CD4-positive, CD25-positive, alpha-beta regulatory T cell (primary cell): ENCODE data around the gene RNF17. TPM values are rescaled to one million over a fixed set of nuclear protein-coding genes. Genes with fewer than 3 reads are reported as not detected.
"Not testable (repeated sequence)": the region's sequence is repeated elsewhere in the genome, so short reads cannot be mapped to it uniquely, and the experiment has no call there.

Source experiments
- ATAC-seq, 2 donors: fragments of 150-1000 bp; cut with Tn5 transposase; one replicate each; pipeline ENCODE4 v1.10.0; 2021; ENCODE audit warnings: low read depth in 2 of 2, moderate number of reproducible peaks in 2 of 2, moderate library complexity in 1 of 2
- DNase-seq, 3 donors: peaks; one replicate each; pipeline versions ENCODE4 v3.0.0 to v3.0.0-alpha.2; 2012 to 2022; ENCODE audit warnings: mixed read lengths in 1 of 3
- H3K27ac ChIP-seq: one replicate; pipeline ENCODE4 v1.7.0; 2013; ENCODE audit warnings: mild to moderate bottlenecking, low read length; ENCODE audit not compliant: insufficient read depth, poor library complexity, severe bottlenecking
- H3K27me3 ChIP-seq: one replicate; pipeline ENCODE4 v1.7.0; 2013; ENCODE audit warnings: low read length; ENCODE audit not compliant: control insufficient read depth, insufficient read depth
- H3K36me3 ChIP-seq: one replicate; pipeline ENCODE4 v1.7.0; 2013; ENCODE audit warnings: mild to moderate bottlenecking, low read length, moderate library complexity; ENCODE audit not compliant: control insufficient read depth, insufficient read depth
- H3K4me1 ChIP-seq: 2 replicates; pipeline ENCODE4 v1.7.0; 2013; ENCODE audit warnings: mild to moderate bottlenecking, low read length; ENCODE audit not compliant: insufficient read depth, control insufficient read depth, poor library complexity, severe bottlenecking
- H3K4me3 ChIP-seq: one replicate; pipeline ENCODE4 v1.7.0; 2013; ENCODE audit warnings: low read depth, mild to moderate bottlenecking, low read length, moderate library complexity
- H3K9me3 ChIP-seq, 2 experiments: 1 replicate in 1 of 2; 2 replicates in 1 of 2; pipeline ENCODE4 v1.7.0; 2013; ENCODE audit warnings: low read length in 2 of 2, mild to moderate bottlenecking in 1 of 2, moderate library complexity in 1 of 2; ENCODE audit not compliant: control insufficient read depth in 2 of 2
- H3K27ac Mint-ChIP-seq, 3 donors: one replicate each; pipeline ENCODE4 v1.8.0; 2020 to 2022; ENCODE audit warnings: mild to moderate bottlenecking in 3 of 3, mixed read lengths in 3 of 3, moderate library complexity in 2 of 3
- H3K27me3 Mint-ChIP-seq: one replicate; pipeline ENCODE4 v1.8.0; 2022; ENCODE audit warnings: mild to moderate bottlenecking, mixed read lengths
- H3K36me3 Mint-ChIP-seq: one replicate; pipeline ENCODE4 v1.8.0; 2020; ENCODE audit warnings: mixed read lengths
- H3K4me1 Mint-ChIP-seq, 4 donors: one replicate each; pipeline ENCODE4 v1.8.0; 2020 to 2022; ENCODE audit warnings: mixed read lengths in 4 of 4, mild to moderate bottlenecking in 1 of 4
- H3K4me3 Mint-ChIP-seq, 4 donors: one replicate each; pipeline ENCODE4 v1.8.0; 2020 to 2022; ENCODE audit warnings: mild to moderate bottlenecking in 4 of 4, mixed read lengths in 4 of 4, moderate library complexity in 3 of 4
- H3K9me3 Mint-ChIP-seq, 7 donors: one replicate each; pipeline ENCODE4 v1.8.0; 2020 to 2022; ENCODE audit warnings: mixed read lengths in 7 of 7, mild to moderate bottlenecking in 3 of 7, moderate library complexity in 2 of 7
- polyA plus RNA-seq, 4 donors: library from polyadenylated mRNA; unstranded; fragments of 300-500 nt; fragmentation: Illumina TruSeq; gene quantifications; one replicate each; pipeline ENCODE4 v1.2.3, GENCODE V29; 2021
- total RNA-seq: library from RNA; stranded (reverse); gene quantifications from one replicate; pipeline ENCODE4 v1.2.3, GENCODE V29; 2022

The RNF17 gene
- total and polyA plus RNA-seq, 5 donors from 2014 or later, result 0.14 to 0.44 (median 0.28) TPM; not detected in 2

DNA sequence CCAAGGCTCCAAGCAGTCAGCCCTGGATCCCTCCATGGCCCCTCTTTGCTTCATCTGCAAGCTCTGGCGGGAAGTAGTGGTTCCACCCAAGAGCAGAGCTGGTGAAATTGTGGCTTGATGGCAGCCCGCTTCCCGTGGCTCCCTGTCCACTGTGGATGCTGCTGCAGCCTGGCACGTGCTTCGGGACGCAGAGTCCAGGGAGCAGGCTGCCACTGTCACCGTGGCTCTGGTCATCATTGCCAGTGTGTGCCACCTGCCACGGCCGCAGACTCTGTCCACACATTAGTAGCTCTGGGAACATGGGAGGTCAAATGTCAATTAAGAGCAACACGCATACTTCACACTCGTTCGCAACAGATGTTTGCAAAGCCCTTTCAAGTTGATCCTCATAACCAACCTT is 40.8 kb upstream of the RNF17 start:
- Mint-ChIP-seq H3K27ac (no peak overlapping the region), H3K27me3 (peaks cover 12% of the 10 kb centered on the region), H3K36me3 (no peaks in the 10 kb centered on the region), H3K4me3 (no peak overlapping the region), H3K4me1 (peaks cover 0 to 4% (median 0%) of the 10 kb centered on the region in 4 donors), H3K9me3 (peaks cover 0 to 2% (median 0%) of the 10 kb centered on the region in 7 donors)
- Histone ChIP-seq H3K9me3 (no peaks in the 10 kb centered on the region), H3K4me1 (peaks cover 4% of the 10 kb centered on the region), H3K4me3 (no peak overlapping the region), H3K36me3 (no peaks in the 10 kb centered on the region), H3K27ac (no peak overlapping the region), H3K27me3 (no peaks in the 10 kb centered on the region)
- ATAC-seq (no peak), DNase-seq (no peak)

DNA sequence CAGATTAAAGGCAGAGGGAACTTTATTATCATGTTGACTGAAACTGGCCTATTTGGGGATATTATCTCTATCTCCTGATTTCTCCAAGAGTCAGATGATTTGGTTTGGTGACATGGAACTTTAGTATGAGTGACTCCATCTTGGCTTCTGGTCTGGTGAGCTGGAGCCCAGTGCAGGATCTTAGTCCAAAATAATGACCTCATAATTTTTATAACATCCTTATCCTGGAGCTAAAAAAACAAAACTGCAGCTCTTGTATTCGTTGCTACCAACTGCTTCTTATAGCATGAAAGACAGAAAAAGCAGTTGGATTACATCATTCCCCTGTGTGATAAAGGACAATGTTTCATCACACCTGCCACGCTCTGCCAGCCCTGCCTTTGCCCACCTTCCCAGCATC is 39.3 kb upstream of the RNF17 start:
- H3K4me3 Mint-ChIP-seq, result no peak overlapping the region
- no peak for DNase-seq
- H3K27ac ChIP-seq, result no peak overlapping the region
- H3K27ac Mint-ChIP-seq, result peak overlapping the region in 1 of 3 donors; percentile 23
- no peaks in the 10 kb centered on the region for H3K36me3 Mint-ChIP-seq
- H3K4me1 ChIP-seq, result peaks cover 4% of the 10 kb centered on the region
- H3K27me3 ChIP-seq, result no peaks in the 10 kb centered on the region
- H3K27me3 Mint-ChIP-seq, result peaks cover 12% of the 10 kb centered on the region
- no peak overlapping the region for H3K4me3 ChIP-seq
- no peaks in the 10 kb centered on the region for H3K36me3 ChIP-seq
- no peaks in the 10 kb centered on the region for H3K9me3 ChIP-seq
- ATAC-seq, result no peak
- H3K9me3 Mint-ChIP-seq, result no peaks in the 10 kb centered on the region
- H3K4me1 Mint-ChIP-seq, result peaks cover 0 to 4% (median 0%) of the 10 kb centered on the region in 4 donors

DNA sequence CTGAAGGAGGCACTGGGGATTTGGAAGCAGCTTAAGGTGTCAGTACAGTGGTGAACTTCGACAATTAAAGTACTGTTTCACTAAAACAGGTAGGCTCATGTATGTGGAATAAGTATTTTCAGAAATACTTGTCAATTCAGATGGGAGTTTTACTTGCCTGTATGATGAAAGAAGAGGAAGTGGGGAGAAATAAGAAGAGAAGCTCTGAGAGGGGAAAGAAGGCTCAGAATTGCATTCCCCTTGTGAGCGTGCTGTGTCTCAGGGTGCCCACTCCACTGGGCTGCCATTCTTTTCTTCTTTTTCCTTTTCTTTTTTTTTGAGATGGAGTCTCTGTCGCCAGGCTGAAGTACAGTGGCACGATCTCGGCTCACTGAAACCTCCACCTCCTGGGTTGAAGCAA is 38.6 kb upstream of the RNF17 start:
- H3K27me3 Mint-ChIP-seq, result peaks cover 12% of the 10 kb centered on the region
- H3K4me3 Mint-ChIP-seq, result no peak overlapping the region
- H3K4me3 ChIP-seq, result no peak overlapping the region

DNA sequence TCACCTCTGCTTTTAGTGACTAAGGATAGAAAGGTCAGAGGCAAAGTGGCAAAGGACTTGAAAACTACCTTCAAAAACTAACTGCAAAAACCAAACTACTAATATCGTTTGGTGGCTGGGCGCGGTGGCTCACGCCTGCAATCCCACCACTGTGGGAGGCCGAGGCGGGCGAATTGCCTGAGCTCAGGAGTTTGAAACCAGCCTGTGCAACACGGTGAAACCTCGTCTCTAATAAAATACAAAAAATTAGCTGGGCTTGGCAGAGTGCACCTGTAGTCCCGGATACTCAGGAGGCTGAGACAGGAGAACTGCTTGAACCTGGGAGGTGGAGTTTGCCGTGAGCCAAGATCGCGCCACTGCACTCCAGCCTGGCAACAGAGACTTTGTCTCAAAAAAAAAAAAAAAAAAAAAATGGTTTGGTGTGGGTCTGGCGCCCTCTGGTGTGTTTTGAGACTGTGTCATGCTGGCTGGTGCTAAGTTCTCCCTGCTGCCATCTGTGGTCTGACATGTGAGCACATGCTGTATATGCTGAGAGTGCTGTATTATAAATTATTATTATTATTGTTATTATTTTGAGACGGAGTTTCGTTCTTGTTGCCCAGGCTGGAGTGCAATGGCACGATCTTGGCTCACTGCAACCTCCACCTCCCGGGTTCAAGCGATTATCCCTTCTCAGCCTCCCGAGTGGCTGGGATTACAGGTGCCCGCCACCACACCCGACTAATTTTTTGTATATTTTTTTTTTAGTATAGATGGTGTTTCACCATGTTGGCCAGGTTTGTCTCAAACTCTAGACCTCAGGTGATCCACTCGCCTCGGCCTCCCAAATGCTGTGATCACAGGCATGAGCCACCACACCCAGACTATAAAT is 36.0 kb upstream of the RNF17 start:
- Mint-ChIP-seq H3K9me3 (peaks cover 0 to 6% (median 1%) of the 10 kb centered on the region in 7 donors), H3K36me3 (no peaks in the 10 kb centered on the region), H3K27me3 (peaks cover 11% of the 10 kb centered on the region), H3K27ac (no peak overlapping the region), H3K4me1 (peaks cover 0 to 4% (median 0%) of the 10 kb centered on the region in 4 donors), H3K4me3 (no peak overlapping the region)
- ATAC-seq (peak; percentile 98 to 99), DNase-seq (peak; percentile 59 to 90 (median 83))
- Histone ChIP-seq H3K4me1 (peaks cover 4% of the 10 kb centered on the region), H3K27me3 (peaks cover 2% of the 10 kb centered on the region), H3K27ac (no peak overlapping the region), H3K36me3 (no peaks in the 10 kb centered on the region), H3K9me3 (peaks cover 0 to 2% of the 10 kb centered on the region in 2 experiments), H3K4me3 (no peak overlapping the region)

More for the DNA sequence above, 38.6 kb upstream of the RNF17 start:
- no peak overlapping the region for H3K27ac Mint-ChIP-seq
- no peak for ATAC-seq
- Histone ChIP-seq H3K27ac (no peak overlapping the region), H3K4me1 (peaks cover 4% of the 10 kb centered on the region), H3K27me3 (no peaks in the 10 kb centered on the region), H3K36me3 (no peaks in the 10 kb centered on the region), H3K9me3 (no peaks in the 10 kb centered on the region)
- H3K9me3 Mint-ChIP-seq, result peaks cover 0 to 1% (median 0%) of the 10 kb centered on the region in 7 donors
- peaks cover 0 to 4% (median 0%) of the 10 kb centered on the region in 4 donors for H3K4me1 Mint-ChIP-seq
- H3K36me3 Mint-ChIP-seq, result no peaks in the 10 kb centered on the region
- no peak for DNase-seq

DNA sequence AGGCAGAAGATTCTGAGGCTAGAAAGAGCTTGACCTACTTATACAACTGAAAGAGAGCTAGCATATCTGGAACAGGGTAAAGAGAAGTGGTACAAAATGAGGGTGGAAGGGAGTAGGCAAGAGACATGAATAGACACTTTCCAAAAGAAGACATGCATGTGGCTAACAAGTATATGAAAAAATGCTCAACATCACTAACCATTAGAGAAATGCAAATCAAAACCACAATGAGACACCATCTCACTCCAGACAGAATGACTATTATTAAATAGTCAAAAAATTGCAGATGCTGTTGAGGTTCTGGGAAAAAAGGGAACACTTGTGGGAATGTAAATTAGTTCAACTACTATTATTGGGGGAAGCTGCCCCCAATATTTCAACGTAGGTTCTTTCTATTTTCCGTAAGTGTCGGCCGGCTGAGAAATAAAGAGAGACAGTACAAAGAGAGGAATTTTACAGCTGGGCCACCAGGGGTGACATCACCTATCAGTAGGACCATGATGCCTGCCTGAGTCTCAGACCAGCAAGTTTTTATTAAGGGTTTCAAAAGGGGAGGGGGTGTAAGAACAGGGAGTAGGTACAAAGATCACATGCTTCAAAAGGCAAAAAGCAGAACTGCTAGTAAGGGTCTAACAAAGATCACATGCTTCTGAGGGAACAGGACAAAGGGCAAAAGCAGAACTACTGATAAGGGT is 32.9 kb upstream of the RNF17 start:
- not testable (repeated sequence) for H3K27ac Mint-ChIP-seq, H3K9me3 ChIP-seq, H3K4me1 Mint-ChIP-seq, H3K4me3 ChIP-seq, H3K27ac ChIP-seq, H3K4me3 Mint-ChIP-seq, DNase-seq, H3K9me3 Mint-ChIP-seq, H3K36me3 Mint-ChIP-seq, H3K4me1 ChIP-seq, ATAC-seq, H3K36me3 ChIP-seq, H3K27me3 ChIP-seq
- H3K27me3 Mint-ChIP-seq, result peaks cover 11% of the 10 kb centered on the region

DNA sequence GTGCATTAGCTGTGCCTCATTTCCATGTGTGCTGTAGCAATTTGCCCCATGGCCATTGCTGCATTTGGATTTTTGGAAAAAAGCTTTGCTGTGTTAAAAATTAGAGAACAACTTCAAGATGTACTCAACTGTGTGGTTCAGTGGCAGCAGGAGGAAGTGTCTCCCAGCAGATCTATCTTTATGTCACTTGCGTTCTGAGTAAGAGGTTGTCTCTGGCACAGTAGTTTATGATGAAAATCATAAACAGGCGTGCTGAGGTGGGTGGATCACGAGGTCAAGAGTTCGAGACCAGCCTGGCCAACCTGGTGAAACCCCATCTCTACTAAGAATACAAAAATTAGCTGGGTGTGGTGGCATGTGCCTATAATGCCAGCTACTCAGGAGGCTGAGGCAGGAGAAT is 29.0 kb upstream of the RNF17 start:
- DNase-seq (no peak), ATAC-seq (no peak)
- Histone ChIP-seq H3K4me3 (no peak overlapping the region), H3K9me3 (peaks cover 0 to 2% of the 10 kb centered on the region in 2 experiments), H3K36me3 (no peaks in the 10 kb centered on the region), H3K4me1 (no peaks in the 10 kb centered on the region), H3K27ac (no peak overlapping the region), H3K27me3 (peaks cover 2% of the 10 kb centered on the region)
- peaks cover 7% of the 10 kb centered on the region for H3K27me3 Mint-ChIP-seq
- no peak overlapping the region for H3K4me3 Mint-ChIP-seq
- H3K9me3 Mint-ChIP-seq, result peaks cover 0 to 6% (median under 1%) of the 10 kb centered on the region in 7 donors
- no peaks in the 10 kb centered on the region for H3K36me3 Mint-ChIP-seq
- no peaks in the 10 kb centered on the region for H3K4me1 Mint-ChIP-seq
- H3K27ac Mint-ChIP-seq, result no peak overlapping the region

DNA sequence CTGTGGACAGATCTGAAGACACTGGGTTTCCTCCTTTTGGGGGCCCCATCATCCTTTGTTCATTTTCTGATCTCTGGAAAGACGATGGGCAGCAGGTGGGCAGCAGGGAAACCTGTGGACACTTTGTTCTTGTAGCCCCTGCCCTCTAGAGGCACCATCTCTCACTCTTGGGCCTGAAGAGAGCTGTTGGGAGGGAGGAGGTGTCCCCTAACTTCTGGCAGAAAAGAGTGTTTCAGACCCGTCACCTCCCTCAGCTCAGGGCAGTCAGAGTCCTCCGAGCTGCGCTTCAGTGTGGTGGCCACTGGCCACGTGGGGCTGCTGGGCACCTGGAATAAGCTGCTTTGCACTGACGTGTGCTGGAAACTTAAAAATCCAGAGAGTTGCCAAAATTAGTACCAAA is 26.9 kb upstream of the RNF17 start:
- DNase-seq, result no peak
- H3K9me3 ChIP-seq, result peaks cover 0 to 2% of the 10 kb centered on the region in 2 experiments
- Mint-ChIP-seq H3K27me3 (no peaks in the 10 kb centered on the region), H3K4me1 (no peaks in the 10 kb centered on the region), H3K4me3 (no peak overlapping the region), H3K36me3 (no peaks in the 10 kb centered on the region), H3K27ac (no peak overlapping the region), H3K9me3 (no peaks in the 10 kb centered on the region)
- no peaks in the 10 kb centered on the region for H3K4me1 ChIP-seq
- no peak for ATAC-seq
- H3K27ac ChIP-seq, result no peak overlapping the region
- H3K4me3 ChIP-seq, result no peak overlapping the region
- H3K27me3 ChIP-seq, result no peaks in the 10 kb centered on the region
- H3K36me3 ChIP-seq, result no peaks in the 10 kb centered on the region
